ENCODE data around the gene LRPPRC. TPM values are rescaled to one million over a fixed set of nuclear protein-coding genes. Genes with fewer than 3 reads are reported as not detected.

LRPPRC gene
- polyA plus RNA-seq, 1 experiment, result 24.9 TPM

DNA sequence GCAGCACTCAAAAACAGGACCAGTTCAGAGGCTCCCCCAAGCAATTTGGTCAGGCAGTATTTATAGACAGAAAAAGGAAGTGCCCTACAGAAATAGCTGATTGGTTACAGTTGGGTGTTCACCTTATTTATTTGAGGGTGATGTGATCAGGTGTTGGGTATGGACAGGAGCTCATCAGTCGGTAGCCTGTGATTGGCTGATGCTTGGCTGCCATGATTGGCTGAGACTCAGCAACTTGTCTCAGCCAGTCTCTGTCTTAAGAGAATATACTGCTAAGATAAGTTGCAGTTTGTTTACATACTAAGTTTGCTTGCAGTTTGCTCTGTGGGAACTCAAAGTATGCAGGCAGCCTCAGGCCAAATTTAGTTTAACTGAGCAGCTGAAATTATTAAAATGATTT lies 147.6 kb downstream of the LRPPRC start:
- POLR2A ChIA-PET, result no interaction called here
- peaks cover 9% of the 10 kb centered on the region for H3K27me3 ChIP-seq (ENCODE audit: control insufficient read depth, insufficient read depth, low read length)
- no peak overlapping the region for H3K4me3 ChIP-seq (ENCODE audit: low read depth, low read length)
- no peaks in the 10 kb centered on the region for H3K36me3 ChIP-seq (ENCODE audit: control insufficient read depth, insufficient read depth, low read length)
- CTCF ChIA-PET, result no interaction called here
- no peak for DNase-seq (ENCODE audit: low read depth)
- TF ChIP-seq, protein P1, sequence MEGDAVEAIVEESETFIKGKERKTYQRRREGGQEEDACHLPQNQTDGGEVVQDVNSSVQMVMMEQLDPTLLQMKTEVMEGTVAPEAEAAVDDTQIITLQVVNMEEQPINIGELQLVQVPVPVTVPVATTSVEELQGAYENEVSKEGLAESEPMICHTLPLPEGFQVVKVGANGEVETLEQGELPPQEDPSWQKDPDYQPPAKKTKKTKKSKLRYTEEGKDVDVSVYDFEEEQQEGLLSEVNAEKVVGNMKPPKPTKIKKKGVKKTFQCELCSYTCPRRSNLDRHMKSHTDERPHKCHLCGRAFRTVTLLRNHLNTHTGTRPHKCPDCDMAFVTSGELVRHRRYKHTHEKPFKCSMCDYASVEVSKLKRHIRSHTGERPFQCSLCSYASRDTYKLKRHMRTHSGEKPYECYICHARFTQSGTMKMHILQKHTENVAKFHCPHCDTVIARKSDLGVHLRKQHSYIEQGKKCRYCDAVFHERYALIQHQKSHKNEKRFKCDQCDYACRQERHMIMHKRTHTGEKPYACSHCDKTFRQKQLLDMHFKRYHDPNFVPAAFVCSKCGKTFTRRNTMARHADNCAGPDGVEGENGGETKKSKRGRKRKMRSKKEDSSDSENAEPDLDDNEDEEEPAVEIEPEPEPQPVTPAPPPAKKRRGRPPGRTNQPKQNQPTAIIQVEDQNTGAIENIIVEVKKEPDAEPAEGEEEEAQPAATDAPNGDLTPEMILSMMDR (IDR thresholded peaks at IDR 0.05; ENCODE audit: insufficient read depth, low read depth, low read length), result no peak

DNA sequence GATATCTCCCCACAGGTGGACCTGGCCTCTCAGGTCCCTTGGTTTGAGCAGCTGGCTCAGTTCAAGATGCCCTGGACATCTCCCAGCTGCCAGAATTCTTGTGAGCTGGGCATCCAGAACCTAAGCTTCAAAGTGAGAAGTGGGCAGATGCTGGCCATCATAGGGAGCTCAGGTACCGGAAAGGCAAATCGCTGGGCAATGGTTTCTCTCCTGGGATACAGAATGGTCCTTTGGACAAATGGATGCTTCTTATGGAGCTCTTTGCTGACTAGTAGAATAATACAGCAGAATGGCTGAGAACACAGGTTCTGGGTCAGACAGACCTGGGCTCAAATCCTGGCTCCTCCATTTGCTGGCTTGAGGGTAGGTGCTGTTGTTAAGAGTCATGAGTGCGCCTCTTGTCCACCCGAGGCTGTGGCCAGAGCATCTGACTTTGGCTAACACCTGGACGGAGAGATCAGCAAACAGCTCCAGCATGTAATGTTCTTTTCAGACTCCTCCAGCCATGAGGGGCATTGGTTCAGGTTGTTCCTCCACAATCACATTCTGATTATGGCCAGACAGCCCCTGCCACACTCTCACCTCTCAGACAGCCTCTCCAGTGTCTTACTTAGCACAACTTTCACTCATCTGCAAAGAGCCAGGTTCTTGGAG lies 149.5 kb downstream of the LRPPRC start:
- DNase-seq (ENCODE audit: low read depth), result no peak
- POLR2A ChIA-PET, result no interaction called here
- H3K27me3 ChIP-seq (ENCODE audit: control insufficient read depth, insufficient read depth, low read length), result peaks cover 15% of the 10 kb centered on the region
- CTCF ChIA-PET, result no interaction called here
- no peak overlapping the region for H3K4me3 ChIP-seq (ENCODE audit: low read depth, low read length)
- TF ChIP-seq, protein P1 (IDR thresholded peaks at IDR 0.05; ENCODE audit: insufficient read depth, low read depth, low read length), result no peak
- no peaks in the 10 kb centered on the region for H3K36me3 ChIP-seq (ENCODE audit: control insufficient read depth, insufficient read depth, low read length)

DNA sequence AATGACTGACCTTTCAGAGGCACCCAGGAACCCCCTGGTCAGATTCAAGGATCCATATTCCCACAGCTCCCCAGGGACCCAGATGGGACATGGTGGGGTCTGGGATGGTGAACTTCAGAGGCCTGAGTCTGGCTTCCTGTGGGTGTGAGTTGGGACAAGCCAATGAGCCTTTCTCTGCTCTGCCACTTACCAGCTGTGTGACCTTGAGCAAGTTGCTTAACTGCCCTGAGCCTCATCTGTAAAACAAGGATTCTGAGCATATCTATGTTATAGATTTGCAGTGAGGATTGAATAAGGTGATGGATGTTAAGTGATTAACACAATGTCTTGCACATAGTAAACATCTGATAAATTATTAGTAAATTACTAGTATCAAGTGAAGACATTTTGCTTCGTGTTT lies 150.6 kb downstream of the LRPPRC start:
- TF ChIP-seq, protein P1 (IDR thresholded peaks at IDR 0.05; ENCODE audit: insufficient read depth, low read depth, low read length), result no peak
- H3K4me3 ChIP-seq (ENCODE audit: low read depth, low read length), result no peak overlapping the region
- H3K27me3 ChIP-seq (ENCODE audit: control insufficient read depth, insufficient read depth, low read length), result peaks cover 13% of the 10 kb centered on the region
- POLR2A ChIA-PET, result no interaction called here
- CTCF ChIA-PET, result no interaction called here
- DNase-seq (ENCODE audit: low read depth), result no peak
- H3K36me3 ChIP-seq (ENCODE audit: control insufficient read depth, insufficient read depth, low read length), result no peaks in the 10 kb centered on the region

DNA sequence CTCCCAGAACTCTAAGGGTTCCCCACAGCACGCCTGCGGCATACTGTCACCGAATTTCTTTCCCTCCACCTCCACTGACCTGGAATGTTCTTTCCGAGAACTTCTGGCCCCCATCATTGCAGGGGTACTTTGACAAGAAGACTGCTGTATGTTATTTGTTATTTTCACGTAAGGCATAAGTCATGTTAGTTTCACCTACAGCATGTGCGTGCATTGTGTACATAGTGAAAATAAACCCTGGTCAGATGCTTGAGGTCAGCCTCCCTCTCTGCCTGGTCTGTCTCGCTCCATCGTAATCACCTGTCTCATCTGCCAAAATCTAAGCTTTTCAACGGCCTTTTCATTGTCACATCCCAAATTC lies 152.9 kb downstream of the LRPPRC start:
- H3K4me3 ChIP-seq (ENCODE audit: low read depth, low read length), result no peak overlapping the region
- H3K27me3 ChIP-seq (ENCODE audit: control insufficient read depth, insufficient read depth, low read length), result peaks cover 11% of the 10 kb centered on the region
- TF ChIP-seq, protein P1 (IDR thresholded peaks at IDR 0.05; ENCODE audit: insufficient read depth, low read depth, low read length), result no peak
- CTCF ChIA-PET, result no interaction called here
- H3K36me3 ChIP-seq (ENCODE audit: control insufficient read depth, insufficient read depth, low read length), result no peaks in the 10 kb centered on the region
- no peak for DNase-seq (ENCODE audit: low read depth)
- POLR2A ChIA-PET, result no interaction called here

DNA sequence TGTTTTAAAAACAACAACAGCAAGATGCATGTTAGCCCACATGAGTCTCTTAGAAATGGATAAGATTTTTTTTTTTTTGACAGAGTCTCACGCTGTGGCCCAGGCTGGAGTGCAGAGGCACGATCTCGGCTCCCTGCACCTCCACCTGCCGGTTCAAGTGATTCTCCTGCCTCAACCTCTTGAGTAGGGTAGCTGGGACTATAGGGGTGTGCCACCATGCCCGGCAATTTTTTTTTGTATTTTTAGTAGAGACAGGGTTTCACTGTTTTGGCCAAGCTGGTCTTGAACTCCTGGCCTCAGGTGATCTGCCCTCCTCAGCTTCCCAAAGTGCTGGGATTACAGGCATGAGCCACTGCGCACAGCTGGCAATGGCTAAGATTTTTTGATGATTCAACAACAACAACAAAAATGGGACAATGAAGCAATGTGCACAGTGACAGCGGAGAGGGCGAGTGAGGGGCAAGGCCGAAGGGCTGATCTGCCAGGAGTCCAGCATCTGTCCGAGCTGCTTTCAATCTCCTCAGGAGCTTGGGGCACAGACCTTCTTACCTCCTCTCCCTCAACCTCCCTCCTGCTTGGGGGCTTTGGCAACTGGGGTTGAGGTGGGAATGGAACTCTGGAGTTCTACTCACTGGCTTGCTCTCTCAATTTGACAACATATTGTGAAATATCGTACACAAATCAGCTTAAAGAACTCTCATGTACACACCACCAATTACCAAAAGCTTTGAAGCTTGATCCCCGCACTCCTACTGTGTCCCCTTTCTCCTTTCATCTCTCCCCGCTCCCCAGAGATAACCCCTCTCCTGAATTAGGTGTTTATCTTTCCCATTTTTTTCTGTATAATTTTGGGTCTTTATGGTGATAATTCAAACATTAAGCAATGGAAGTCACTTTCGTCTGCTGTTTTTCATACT lies 153.6 kb downstream of the LRPPRC start:
- ChIA-PET POLR2A (no interaction called here), CTCF (interaction anchor here (1.0 kb wide), 1 partner anchor 9 kb away, joined by 6 read pairs; no protein-coding TSS in a partner anchor)

More for the DNA sequence above, 153.6 kb downstream of the LRPPRC start:
- DNase-seq (ENCODE audit: low read depth), result no peak
- Histone ChIP-seq H3K4me3 (ENCODE audit: low read depth, low read length) (no peak overlapping the region), H3K27me3 (ENCODE audit: control insufficient read depth, insufficient read depth, low read length) (peaks cover 11% of the 10 kb centered on the region), H3K36me3 (ENCODE audit: control insufficient read depth, insufficient read depth, low read length) (no peaks in the 10 kb centered on the region)
- TF ChIP-seq, protein P1 (IDR thresholded peaks at IDR 0.05; ENCODE audit: insufficient read depth, low read depth, low read length), result no peak
